ENCODE data around the gene GON4L.
A peak's percentile ranks its signal among the peaks of the same experiment; 100 is the strongest.
"Not testable (repeated sequence)": the region's sequence is repeated elsewhere in the genome, so short reads cannot be mapped to it uniquely, and the experiment has no call there.

GON4L gene, protein sequence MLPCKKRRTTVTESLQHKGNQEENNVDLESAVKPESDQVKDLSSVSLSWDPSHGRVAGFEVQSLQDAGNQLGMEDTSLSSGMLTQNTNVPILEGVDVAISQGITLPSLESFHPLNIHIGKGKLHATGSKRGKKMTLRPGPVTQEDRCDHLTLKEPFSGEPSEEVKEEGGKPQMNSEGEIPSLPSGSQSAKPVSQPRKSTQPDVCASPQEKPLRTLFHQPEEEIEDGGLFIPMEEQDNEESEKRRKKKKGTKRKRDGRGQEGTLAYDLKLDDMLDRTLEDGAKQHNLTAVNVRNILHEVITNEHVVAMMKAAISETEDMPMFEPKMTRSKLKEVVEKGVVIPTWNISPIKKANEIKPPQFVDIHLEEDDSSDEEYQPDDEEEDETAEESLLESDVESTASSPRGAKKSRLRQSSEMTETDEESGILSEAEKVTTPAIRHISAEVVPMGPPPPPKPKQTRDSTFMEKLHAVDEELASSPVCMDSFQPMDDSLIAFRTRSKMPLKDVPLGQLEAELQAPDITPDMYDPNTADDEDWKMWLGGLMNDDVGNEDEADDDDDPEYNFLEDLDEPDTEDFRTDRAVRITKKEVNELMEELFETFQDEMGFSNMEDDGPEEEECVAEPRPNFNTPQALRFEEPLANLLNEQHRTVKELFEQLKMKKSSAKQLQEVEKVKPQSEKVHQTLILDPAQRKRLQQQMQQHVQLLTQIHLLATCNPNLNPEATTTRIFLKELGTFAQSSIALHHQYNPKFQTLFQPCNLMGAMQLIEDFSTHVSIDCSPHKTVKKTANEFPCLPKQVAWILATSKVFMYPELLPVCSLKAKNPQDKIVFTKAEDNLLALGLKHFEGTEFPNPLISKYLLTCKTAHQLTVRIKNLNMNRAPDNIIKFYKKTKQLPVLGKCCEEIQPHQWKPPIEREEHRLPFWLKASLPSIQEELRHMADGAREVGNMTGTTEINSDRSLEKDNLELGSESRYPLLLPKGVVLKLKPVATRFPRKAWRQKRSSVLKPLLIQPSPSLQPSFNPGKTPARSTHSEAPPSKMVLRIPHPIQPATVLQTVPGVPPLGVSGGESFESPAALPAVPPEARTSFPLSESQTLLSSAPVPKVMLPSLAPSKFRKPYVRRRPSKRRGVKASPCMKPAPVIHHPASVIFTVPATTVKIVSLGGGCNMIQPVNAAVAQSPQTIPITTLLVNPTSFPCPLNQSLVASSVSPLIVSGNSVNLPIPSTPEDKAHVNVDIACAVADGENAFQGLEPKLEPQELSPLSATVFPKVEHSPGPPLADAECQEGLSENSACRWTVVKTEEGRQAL (N-terminal part only)

DNA sequence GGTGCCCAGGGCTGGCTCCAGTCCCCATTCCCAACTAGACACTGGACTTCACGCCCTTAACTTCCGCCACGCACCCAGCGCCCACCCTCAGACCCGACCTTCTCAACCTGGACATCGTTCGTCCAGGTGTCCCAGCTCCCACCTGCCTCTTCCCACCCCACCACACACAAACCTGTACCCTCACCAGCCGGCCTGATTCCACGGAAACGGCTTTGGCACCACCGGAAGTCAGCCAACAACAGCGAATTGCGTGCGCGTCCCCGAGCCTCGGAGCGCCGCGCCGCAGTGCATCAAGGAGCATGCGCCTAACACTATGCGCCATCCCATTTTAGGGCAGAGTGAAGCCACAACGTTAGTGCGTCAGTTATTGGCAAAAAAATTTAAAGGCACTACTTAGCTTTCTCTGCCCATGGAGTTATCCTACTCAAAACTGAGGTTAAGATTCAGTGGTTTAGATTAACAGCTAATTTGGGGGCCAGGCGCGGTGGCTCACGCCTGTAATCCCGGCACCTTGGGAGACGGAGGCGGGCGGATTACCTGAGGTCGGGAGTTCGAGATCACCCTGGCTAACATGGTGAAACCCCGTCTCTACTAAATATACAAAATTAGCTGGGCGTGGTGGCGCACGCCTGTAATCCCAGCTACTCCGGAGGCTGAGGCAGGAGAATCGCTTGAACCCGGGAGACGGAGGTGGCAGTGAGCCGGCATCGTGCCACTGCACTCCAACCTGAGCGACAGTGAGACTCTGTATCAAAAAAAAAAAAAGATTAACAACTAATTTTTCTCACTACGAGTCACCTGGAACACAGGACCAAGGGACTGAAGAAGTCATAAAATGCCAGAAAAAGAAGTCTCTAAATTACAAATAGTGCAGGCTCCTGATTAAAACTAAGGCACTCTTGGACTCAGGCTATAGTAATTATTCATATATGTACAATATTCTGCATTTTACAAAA lies at the start of gene GON4L:
TSS of gene GON4L (minus strand) at position 240 of the 956 bp plus-strand sequence. CDS start 3,434 bp downstream, outside the sequence.
- peak; percentile 96 for DNase-seq (ENCODE audit: low spot score)

- DNase-seq (ENCODE audit: low spot score), result no peak
Measured at GRCh38 chr1:155904261-155904660, 47.2 kb upstream of the GON4L start.

DNA sequence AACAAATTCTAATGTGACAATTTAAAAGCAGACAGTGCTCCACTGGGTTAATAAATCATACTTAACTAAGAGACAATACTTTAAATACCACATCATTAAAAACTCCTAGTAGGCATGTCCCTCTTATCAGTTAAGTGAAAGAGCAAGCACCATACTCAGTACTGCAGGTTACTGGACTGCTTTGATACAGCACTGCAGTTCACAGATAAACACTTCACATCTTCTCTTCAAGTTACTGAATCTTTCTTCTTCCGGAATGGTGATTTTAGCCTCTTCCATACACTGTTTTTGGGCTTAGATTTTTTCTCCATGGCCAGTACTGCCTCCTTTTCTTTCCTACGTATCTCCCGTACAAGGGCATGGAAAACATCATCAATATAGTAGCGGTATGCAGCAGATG lies 43.1 kb upstream of the GON4L start:
- DNase-seq (ENCODE audit: low spot score), result no peak

- DNase-seq (ENCODE audit: low spot score), result no peak
Measured at GRCh38 chr1:155899683-155900082, 42.7 kb upstream of the GON4L start.

- no peak for DNase-seq (ENCODE audit: low spot score)
Measured at GRCh38 chr1:155898888-155899287, 41.9 kb upstream of the GON4L start.

DNA sequence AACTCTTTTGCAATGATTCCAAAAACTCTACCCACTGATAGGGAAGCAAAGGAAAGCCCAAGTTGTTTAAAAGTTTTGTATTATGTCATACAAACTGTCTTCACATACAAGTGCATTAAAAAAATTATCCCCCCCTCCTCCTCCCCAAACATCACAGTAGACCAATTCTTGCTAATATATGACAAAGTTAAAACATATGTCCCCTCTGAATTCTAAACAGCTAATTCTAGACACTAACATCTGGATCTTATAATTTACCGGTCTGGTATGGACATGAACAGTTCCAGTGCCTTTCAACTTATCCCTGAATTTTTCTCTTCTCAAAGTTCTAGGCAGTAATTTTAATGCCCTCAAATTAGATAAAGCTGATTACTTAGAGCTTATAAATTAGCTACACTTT lies 40.7 kb upstream of the GON4L start:
- no peak for DNase-seq (ENCODE audit: low spot score)

- not testable (repeated sequence) for DNase-seq (ENCODE audit: low spot score)
Measured at GRCh38 chr1:155896476-155896875, 39.5 kb upstream of the GON4L start.

DNA sequence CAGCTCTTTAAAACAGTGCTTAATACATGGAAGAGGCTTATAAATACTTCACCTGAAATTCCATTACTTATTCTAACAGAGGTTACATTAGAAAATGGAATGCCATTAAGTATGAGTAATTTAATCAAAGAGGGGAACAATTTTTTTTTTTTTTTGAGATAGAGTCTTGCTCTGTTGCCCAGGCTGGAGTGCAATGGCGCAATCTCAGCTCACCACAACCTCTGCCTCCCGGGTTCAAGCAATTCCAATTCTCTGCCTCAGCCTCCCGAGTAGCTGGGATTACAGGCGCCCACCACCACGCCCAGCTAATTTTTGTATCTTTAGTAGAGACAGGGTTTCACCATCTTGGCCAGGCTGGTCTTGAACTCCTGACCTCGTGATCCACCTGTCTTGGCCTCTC lies 38.6 kb upstream of the GON4L start:
- not testable (repeated sequence) for DNase-seq (ENCODE audit: low spot score)

- DNase-seq (ENCODE audit: low spot score), result peak; percentile 93
Measured at GRCh38 chr1:155893389-155894142, 36.6 kb upstream of the GON4L start.

DNA sequence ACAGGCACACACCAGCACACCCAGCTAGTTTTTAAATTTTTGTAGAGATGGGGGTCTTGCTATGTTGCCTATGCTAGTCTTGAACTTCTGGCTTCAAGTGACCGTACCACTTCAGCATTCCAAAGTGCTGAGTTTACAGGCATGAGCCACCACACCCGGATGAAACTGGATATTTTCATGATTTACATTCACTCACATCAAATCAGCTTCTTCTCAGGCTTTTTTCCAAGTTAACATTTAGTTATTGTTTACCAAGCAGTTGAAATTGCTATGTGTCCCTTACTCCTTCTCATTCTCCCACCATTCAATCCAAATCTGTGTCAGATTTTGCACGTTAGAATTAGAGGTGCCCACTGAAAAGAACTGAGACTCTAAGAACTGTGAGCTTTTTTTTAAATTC lies 35.8 kb upstream of the GON4L start:
- DNase-seq (ENCODE audit: low spot score), result peak; percentile 89

GRCh38 chr1:155890251-155890650 lies 33.2 kb upstream of the GON4L start:
- no peak for DNase-seq (ENCODE audit: low spot score)

DNA sequence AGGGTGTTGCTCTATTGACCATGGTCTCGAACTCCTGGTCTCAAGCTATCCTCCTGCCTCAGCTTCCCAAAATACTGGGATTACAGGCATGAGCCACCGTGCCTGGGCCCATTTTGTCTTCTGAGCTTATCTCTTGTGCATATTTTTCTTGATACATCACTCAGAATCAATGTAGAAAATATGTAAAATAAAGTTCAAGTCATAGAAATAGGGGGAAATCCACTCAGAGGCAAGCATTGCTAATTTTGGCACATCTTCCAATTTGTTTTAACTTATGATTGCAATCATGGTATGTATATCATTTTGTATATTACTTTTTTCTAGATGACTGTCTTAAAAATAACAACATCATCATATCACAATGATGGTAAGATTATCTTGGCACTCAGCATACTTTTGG lies 32.6 kb upstream of the GON4L start:
- no peak for DNase-seq (ENCODE audit: low spot score)

DNA sequence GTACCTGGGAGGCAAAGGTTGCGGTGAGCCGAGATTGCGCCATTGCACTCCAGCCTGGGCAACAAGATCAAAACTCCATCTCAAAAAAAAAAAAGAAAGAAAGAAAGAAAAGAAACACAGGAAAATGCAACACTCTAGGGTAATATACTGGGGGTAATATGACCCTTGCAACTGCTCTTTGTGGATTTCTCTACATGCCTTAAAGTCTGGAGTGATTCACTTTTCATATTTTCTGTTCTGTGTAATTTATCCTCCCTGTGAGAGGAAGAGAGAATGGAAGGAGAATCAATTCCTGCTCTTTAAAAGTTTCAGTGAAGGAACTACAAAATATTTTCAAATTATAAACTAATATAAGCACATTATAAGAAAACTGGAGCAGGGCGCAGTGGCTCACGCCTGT lies 31.5 kb upstream of the GON4L start:
- no peak for DNase-seq (ENCODE audit: low spot score)

DNA sequence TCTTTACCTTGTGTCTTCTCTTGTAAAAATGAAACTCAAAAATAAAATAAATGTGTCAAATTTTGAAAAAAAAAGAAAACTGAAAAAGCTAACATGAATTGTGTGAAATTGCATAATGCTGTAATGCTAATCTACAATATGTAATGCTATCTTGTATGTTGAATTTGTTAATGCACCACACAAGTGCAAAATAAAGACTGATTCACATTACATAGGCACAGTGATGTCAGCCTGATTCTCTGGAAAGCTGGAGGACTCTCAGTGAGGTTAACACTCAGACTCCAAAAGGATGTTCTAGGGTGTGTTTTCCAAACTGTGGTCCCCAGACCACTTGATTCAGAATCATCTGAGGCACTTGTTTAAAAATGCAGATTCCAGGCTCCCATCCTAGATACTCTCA lies 28.0 kb upstream of the GON4L start:
- DNase-seq (ENCODE audit: low spot score), result no peak

- DNase-seq (ENCODE audit: low spot score), result no peak
Measured at GRCh38 chr1:155884031-155884960, 27.3 kb upstream of the GON4L start.

DNA sequence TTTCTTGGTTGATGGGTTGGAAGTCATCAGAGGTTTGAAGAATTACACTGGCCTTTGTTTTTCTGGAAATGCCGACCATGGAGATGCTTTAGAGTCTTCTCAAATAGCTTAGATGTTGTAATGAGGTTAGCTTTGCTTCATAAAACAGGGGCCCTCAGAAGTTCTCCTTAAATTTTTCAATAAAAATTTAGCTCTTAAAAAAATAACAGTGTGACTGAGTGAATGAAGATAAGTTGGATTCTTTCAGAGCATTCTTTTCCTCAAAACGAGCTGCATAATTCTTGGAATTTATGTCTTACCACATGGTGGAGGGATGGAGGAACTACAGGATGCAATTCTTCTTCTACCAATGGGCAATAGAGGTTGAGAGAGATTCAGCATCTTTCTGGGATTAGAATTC lies 25.8 kb upstream of the GON4L start:
- no peak for DNase-seq (ENCODE audit: low spot score)

DNA sequence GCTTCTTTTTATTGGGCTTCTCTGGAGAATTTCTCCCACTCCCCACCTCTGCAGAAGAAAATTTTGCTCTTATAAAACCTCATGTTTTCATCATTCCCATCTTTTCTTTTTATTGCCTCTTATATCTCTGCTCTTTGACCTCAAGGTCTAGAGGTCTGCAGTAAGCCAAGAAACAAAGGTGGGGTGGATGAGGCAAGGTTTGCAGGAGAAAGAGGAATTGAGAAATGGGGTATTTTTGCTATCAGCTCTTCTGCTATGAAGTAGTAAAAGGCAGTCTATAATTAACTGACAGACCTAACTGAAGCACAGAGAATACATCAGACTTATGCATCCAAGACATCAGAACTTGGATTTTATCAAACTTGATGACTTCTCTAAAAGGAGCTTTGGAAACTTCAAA lies 25.2 kb upstream of the GON4L start:
- DNase-seq (ENCODE audit: low spot score), result no peak

DNA sequence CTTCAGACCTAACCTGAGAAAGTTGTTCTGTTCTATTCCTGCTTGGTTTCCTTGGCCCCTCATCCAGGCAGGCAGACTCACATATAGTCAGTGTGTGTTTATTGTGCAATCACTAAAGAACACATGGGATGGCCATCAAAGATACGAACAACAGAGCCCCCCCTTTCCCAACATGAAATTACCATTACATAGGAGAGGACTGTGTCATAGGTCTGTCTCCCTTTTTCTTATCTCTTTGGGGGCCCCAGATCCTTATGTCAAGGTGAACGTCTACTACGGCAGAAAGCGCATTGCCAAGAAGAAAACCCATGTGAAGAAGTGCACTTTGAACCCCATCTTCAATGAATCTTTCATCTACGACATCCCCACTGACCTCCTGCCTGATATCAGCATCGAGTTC lies 23.9 kb upstream of the GON4L start:
- DNase-seq (ENCODE audit: low spot score), result no peak

DNA sequence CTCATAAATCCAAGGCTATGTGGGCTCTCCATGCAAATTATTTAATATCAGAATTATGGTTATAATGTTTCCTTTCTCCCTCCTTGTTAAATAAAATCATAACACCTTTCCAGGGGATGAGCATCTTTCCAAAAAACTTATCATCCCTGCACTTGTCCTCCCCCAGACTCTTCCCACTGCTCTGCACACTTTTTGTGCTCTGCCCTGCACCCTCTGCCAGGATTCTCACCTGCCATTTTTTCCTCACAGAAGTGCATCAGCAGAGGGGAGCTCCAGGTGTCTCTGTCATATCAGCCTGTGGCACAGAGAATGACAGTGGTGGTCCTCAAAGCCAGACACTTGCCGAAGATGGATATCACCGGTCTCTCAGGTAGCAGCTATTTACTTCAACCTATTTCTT lies 23.2 kb upstream of the GON4L start:
- DNase-seq (ENCODE audit: low spot score), result no peak
